GM18873 (cell line): ENCODE data around the gene ALDH18A1.

ENCODE experiments used
- ATAC-seq: cut with Tn5 transposase; IDR thresholded peaks from one replicate; pipeline ENCODE4 v1.9.1; 2021; ENCODE audit warnings: mild to moderate bottlenecking, moderate library complexity, moderate number of reproducible peaks; ENCODE audit not compliant: unreplicated experiment, low FRiP score

Gene ALDH18A1

DNA sequence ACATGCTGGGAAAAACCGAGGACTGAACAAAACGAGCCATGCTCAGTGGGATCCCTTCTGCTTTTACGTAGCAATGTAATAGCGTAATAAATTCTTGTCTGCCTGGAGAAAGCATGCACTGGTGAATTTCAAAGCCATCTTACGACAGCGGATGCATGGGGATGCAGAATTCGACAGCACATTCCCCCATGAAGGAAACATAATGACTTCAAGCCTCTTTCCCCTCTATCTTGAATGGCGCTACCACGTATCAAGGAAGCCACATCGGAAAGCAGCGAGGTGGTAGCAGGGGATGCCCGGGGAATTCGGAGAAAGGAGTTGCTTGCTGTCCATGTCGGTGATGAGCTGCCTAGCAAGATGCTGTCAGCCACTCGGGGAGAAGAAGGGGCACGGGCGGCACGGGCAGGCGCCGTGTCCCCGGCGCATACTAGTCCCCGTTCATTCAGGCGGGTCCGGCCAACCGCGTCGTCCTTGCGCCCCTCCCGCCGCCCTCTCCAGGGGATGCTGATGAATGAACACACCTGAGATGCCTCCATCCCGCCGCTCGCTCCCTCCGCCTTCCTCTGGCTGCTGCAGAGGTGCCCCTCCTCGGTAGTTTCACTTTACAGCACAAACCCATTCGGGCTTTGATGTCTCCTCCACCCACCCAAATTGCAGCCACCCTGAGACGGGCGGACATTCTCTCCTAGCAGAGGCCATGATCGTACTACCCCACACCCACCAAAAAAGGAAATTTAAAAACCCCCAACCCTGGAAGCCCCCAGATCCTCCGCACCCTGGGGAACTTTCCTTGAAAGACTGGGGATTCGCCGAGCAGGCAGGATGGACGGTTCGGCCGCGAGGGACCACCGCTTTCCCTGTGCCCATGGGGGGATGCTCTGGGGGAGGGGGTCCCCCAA, 96.0 kb downstream of the ALDH18A1 start:
- ATAC-seq: no peak

DNA sequence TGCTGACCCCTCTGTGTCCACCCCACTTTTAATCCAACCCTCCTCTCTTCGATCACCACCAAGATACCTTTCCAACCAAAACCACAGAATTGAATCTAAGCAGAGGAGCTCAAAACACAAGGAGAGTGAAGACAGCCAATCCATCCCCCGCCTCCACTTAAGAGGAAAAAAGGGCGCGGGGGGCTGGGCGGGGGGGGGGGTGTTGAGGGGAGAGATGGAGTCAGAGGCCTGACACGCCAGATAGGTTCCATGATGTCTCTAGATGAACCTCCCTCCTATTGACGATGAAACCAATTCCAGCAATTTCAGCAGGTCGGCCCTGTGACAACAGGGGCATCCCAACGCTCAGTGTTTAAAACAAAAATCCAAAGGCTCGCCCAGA, 96.6 kb downstream of the ALDH18A1 start:
- ATAC-seq: no peak

DNA sequence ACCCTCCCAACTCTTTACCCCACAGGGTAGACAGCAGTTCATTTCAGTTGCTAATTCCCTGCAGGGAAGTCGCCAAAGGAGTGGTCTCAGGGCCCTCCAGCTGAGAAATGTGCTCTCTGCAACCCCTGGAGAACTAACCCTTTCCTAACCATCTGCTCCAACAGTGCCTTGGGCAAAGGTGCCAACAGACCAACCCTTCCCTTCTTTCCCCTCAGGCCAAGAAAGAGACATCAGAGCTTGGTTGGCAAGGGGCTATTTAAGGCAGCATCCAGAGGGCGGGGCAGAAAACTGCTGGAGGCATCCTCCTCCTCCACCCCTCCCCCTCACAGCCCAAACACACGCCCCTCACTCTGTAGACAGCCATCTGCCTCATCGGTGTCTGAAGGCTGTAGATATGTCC, 97.0 kb downstream of the ALDH18A1 start:
- no peak for ATAC-seq

DNA sequence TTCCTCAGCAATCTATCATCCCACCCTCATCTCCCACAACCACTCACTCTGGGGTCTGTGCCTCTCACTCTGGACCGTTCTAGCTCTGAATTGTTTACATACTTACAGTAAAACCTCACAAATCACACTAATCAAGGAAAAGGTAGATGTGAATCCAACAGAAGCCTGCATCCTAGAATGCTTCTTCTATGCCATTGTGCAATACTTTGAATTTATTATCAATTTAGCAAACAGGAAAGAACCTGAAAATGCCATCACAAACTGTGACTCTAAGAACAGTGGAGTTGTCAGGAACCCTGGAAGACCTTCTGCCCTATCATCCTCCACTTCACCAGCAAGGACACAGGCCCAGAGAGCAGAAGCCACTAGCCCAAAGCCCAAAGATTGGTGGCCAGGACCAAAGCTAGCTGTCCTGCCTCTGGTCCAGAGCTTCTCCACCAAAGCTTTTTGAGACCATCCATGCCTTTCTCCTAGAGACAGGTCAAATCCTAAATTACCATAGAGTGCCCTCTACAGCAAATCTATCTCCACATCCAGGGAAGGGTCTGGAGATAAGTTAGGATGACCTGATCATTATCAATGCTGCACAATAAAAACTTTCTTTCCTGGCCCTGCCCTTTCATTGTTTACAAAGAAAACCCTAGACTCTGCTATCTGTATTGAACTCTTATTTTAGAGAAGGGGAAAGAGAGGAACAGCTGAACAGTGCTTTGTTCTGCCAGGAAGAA, 97.8 kb downstream of the ALDH18A1 start:
- no peak for ATAC-seq

DNA sequence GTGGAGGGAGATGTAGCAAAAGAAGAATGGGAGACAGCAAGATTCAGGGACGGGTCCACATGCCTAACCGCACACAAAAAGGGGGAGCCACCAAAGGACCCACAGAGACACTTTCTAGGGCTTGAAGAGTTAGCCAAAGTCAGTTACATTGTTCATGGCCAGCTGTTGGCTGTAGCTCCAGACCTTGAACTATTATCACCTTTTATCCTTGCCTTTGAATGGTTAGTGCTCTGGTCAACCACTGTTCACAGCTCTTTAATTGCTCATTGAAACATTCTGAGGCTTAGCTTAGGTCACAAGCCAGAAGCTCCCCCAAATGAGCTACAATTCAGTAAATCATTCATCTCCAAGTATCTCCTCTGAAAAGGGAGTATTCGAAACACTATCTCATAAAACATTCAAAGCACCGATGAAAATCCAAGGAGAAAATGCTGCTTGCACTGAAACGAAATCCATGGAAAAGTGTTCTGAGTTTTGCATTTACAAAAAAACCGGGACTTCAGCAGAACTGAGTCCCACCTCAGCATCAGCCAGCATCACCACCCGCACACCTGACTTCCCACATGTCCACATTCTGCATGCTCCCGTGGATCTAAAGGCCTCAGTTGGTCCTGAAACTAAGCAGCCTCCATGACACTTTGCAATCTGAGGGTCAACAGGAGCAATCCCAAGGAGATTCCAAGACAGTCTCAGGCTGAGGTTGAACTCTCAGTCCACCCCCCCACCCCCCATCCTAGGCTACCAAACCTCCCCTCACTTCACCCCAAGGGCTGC, 99.3 kb downstream of the ALDH18A1 start:
- no peak for ATAC-seq
